WTC11 (cell line): ENCODE results near the gene WNT5B. TPM values are rescaled to one million over a fixed set of nuclear protein-coding genes. Genes with fewer than 3 reads are reported as not detected.

ENCODE experiments used
- ATAC-seq: fragments of 200-7000 bp; cut with Tn5 transposase; 2 replicates; pipeline ENCODE4 v1.10.0; 2021; ENCODE audit warnings: mild to moderate bottlenecking, moderate library complexity
- CTCF ChIA-PET: fragments of 300-600 bp; sonication (Branson Sonifier 250); formaldehyde crosslinking; loops from one replicate; lab custom pipeline; 2021; ENCODE audit warnings: antibody characterized with exemption; lab: Charles Lee
- POLR2A ChIA-PET: fragments of 350-600 bp; sonication (Branson Sonifier 250); formaldehyde crosslinking; loops from one replicate; lab custom pipeline; 2021; ENCODE audit warnings: antibody characterized with exemption; lab: Charles Lee
- DNase-seq: peaks from one replicate; pipeline ENCODE4 v3.0.0; 2021; ENCODE audit warnings: low spot score
- H3K27ac Mint-ChIP-seq: 2 replicates; pipeline ENCODE4 v1.8.0; 2021; ENCODE audit warnings: mixed read lengths
- H3K27me3 Mint-ChIP-seq: 2 replicates; pipeline ENCODE4 v1.8.0; 2021; ENCODE audit warnings: low read depth, mild to moderate bottlenecking, moderate library complexity, mixed read lengths
- H3K36me3 Mint-ChIP-seq: 2 replicates; pipeline ENCODE4 v1.8.0; 2021; ENCODE audit warnings: mixed read lengths
- H3K4me1 Mint-ChIP-seq: 2 replicates; pipeline ENCODE4 v1.8.0; 2022; ENCODE audit warnings: mixed read lengths
- H3K4me3 Mint-ChIP-seq: 2 replicates; pipeline ENCODE4 v1.8.0; 2021; ENCODE audit warnings: mild to moderate bottlenecking, moderate library complexity, mixed read lengths
- H3K9me3 Mint-ChIP-seq: 2 replicates; pipeline ENCODE4 v1.8.0; 2021; ENCODE audit warnings: mixed read lengths
- ATF6 ChIP-seq: sonication (generic); formaldehyde crosslinking; IDR thresholded peaks from 2 replicates; pipeline ENCODE4 v1.8.1; 2023; ENCODE audit warnings: mild to moderate bottlenecking, missing genetic modification reagents
- ELF4 ChIP-seq: sonication (generic); formaldehyde crosslinking; IDR thresholded peaks from 2 replicates; pipeline ENCODE4 v1.8.1; 2022; ENCODE audit warnings: low read depth, mild to moderate bottlenecking, moderate library complexity, missing genetic modification reagents
- EMX1 ChIP-seq: fragments of 250-450 bp; sonication (Bioruptor Pico); IDR thresholded peaks from 2 replicates; pipeline ENCODE4 v1.8.0; 2021; ENCODE audit warnings: mild to moderate bottlenecking
- FOXJ3 ChIP-seq: sonication (generic); formaldehyde crosslinking; IDR thresholded peaks from 2 replicates; pipeline ENCODE4 v1.9.0; 2021; ENCODE audit warnings: missing genetic modification reagents, mild to moderate bottlenecking, borderline replicate concordance
- IRF1 ChIP-seq: sonication (generic); formaldehyde crosslinking; IDR thresholded peaks from 2 replicates; pipeline ENCODE4 v1.8.0; 2023; ENCODE audit warnings: missing genetic modification reagents
- KAT7 ChIP-seq: sonication (generic); formaldehyde crosslinking; IDR thresholded peaks from 2 replicates; pipeline ENCODE4 v1.8.1; 2023; ENCODE audit warnings: missing genetic modification reagents, mild to moderate bottlenecking, borderline replicate concordance
- MXD4 ChIP-seq: fragments of 250-450 bp; sonication (Bioruptor Pico); IDR thresholded peaks from 2 replicates; pipeline ENCODE4 v1.8.0; 2021; ENCODE audit warnings: mild to moderate bottlenecking, moderate library complexity, borderline replicate concordance
- RELA ChIP-seq: sonication (generic); formaldehyde crosslinking; IDR thresholded peaks from 2 replicates; pipeline ENCODE4 v1.8.1; 2022; ENCODE audit warnings: missing genetic modification reagents, mild to moderate bottlenecking, borderline replicate concordance
- SOX15 ChIP-seq: fragments of 250-450 bp; sonication (Bioruptor Pico); IDR thresholded peaks from 2 replicates; pipeline ENCODE4 v1.9.0; 2021; ENCODE audit warnings: mild to moderate bottlenecking
- TEAD1 ChIP-seq: sonication (generic); formaldehyde crosslinking; IDR thresholded peaks from 2 replicates; pipeline ENCODE4 v1.8.0; 2022; ENCODE audit warnings: mild to moderate bottlenecking, missing genetic modification reagents
- TEAD4 ChIP-seq: sonication (generic); formaldehyde crosslinking; IDR thresholded peaks from 2 replicates; pipeline ENCODE4 v1.8.0; 2022; ENCODE audit warnings: mild to moderate bottlenecking, missing genetic modification reagents
- ZNF263 ChIP-seq: sonication (generic); formaldehyde crosslinking; IDR thresholded peaks from 2 replicates; pipeline ENCODE4 v1.8.1; 2022; ENCODE audit warnings: low read depth, mild to moderate bottlenecking, moderate library complexity, missing genetic modification reagents
- ZNF396 ChIP-seq: fragments of 250-450 bp; sonication (Bioruptor Pico); IDR thresholded peaks from 2 replicates; pipeline ENCODE4 v1.8.0; 2021; ENCODE audit warnings: mild to moderate bottlenecking, moderate library complexity, borderline replicate concordance
- ZNF416 ChIP-seq: fragments of 250-450 bp; sonication (Bioruptor Pico); IDR thresholded peaks from 2 replicates; pipeline ENCODE4 v1.9.0; 2021; ENCODE audit warnings: mild to moderate bottlenecking, inconsistent platforms
- ZNF423 ChIP-seq: fragments of 250-450 bp; sonication (Bioruptor Pico); IDR thresholded peaks from 2 replicates; pipeline ENCODE4 v2.1.2; 2022; ENCODE audit warnings: mild to moderate bottlenecking, moderate library complexity
- total RNA-seq: library from RNA; stranded (reverse); gene quantifications from 3 replicates; pipeline ENCODE4 v1.2.3, GENCODE V29; 2021
- TF ChIP-seq, protein P1 (sequence below): sonication (generic); formaldehyde crosslinking; IDR thresholded peaks from 2 replicates; pipeline ENCODE4 v1.8.1; 2022; ENCODE audit warnings: mild to moderate bottlenecking, missing genetic modification reagents, moderate library complexity, borderline replicate concordance
- TF ChIP-seq, protein P2 (sequence below): sonication (generic); formaldehyde crosslinking; IDR thresholded peaks from 2 replicates; pipeline ENCODE4 v1.8.1; 2023; ENCODE audit warnings: mild to moderate bottlenecking, missing genetic modification reagents, borderline replicate concordance
- TF ChIP-seq, protein P3 (sequence below): sonication (generic); formaldehyde crosslinking; IDR thresholded peaks from 2 replicates; pipeline ENCODE4 v1.8.0; 2022; ENCODE audit warnings: mild to moderate bottlenecking, missing genetic modification reagents
- TF ChIP-seq, protein P4 (sequence below): sonication (generic); formaldehyde crosslinking; IDR thresholded peaks from 2 replicates; pipeline ENCODE4 v1.8.1; 2022; ENCODE audit warnings: missing genetic modification reagents, borderline replicate concordance

The WNT5B gene
- total RNA-seq, 1 experiment from 2014 or later = 4.5 TPM

GRCh38 chr12:1638203-1638602 is 9.2 kb downstream of the WNT5B start:
- Mint-ChIP-seq H3K27ac (no peak overlapping the region), H3K9me3 (no peaks in the 10 kb centered on the region), H3K4me1 (peaks cover 16% of the 10 kb centered on the region), H3K36me3 (no peaks in the 10 kb centered on the region), H3K27me3 (peaks cover 13% of the 10 kb centered on the region), H3K4me3 (no peak overlapping the region)
- DNase-seq (no peak), ATAC-seq (no peak)
- ChIA-PET POLR2A (interaction anchor here (0.7 kb wide), 1 partner anchor 191 kb away, joined by 3 read pairs; no protein-coding TSS in a partner anchor), CTCF (interaction anchor here (1.4 to 3.4 kb wide), 3 partner anchors 8 to 302 kb away, joined by 4 to 12 read pairs (median 6); partner anchors contain the start of gene WNT5B)
- TF ChIP-seq MXD4 (CRISPR knock-in tag) = no peak
- no peak for TF ChIP-seq FOXJ3 (CRISPR knock-in tag)
- TF ChIP-seq ELF4 (CRISPR knock-in tag) = no peak
- no peak for TF ChIP-seq ZNF396 (CRISPR knock-in tag)
- TF ChIP-seq, protein P1, sequence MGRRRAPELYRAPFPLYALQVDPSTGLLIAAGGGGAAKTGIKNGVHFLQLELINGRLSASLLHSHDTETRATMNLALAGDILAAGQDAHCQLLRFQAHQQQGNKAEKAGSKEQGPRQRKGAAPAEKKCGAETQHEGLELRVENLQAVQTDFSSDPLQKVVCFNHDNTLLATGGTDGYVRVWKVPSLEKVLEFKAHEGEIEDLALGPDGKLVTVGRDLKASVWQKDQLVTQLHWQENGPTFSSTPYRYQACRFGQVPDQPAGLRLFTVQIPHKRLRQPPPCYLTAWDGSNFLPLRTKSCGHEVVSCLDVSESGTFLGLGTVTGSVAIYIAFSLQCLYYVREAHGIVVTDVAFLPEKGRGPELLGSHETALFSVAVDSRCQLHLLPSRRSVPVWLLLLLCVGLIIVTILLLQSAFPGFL (CRISPR knock-in tag) = no peak
- TF ChIP-seq RELA (CRISPR knock-in tag) = no peak
- TF ChIP-seq ZNF416 = no peak
- no peak for TF ChIP-seq ZNF263 (CRISPR knock-in tag)
- no peak for TF ChIP-seq SOX15 (CRISPR knock-in tag)
- TF ChIP-seq, protein P2, sequence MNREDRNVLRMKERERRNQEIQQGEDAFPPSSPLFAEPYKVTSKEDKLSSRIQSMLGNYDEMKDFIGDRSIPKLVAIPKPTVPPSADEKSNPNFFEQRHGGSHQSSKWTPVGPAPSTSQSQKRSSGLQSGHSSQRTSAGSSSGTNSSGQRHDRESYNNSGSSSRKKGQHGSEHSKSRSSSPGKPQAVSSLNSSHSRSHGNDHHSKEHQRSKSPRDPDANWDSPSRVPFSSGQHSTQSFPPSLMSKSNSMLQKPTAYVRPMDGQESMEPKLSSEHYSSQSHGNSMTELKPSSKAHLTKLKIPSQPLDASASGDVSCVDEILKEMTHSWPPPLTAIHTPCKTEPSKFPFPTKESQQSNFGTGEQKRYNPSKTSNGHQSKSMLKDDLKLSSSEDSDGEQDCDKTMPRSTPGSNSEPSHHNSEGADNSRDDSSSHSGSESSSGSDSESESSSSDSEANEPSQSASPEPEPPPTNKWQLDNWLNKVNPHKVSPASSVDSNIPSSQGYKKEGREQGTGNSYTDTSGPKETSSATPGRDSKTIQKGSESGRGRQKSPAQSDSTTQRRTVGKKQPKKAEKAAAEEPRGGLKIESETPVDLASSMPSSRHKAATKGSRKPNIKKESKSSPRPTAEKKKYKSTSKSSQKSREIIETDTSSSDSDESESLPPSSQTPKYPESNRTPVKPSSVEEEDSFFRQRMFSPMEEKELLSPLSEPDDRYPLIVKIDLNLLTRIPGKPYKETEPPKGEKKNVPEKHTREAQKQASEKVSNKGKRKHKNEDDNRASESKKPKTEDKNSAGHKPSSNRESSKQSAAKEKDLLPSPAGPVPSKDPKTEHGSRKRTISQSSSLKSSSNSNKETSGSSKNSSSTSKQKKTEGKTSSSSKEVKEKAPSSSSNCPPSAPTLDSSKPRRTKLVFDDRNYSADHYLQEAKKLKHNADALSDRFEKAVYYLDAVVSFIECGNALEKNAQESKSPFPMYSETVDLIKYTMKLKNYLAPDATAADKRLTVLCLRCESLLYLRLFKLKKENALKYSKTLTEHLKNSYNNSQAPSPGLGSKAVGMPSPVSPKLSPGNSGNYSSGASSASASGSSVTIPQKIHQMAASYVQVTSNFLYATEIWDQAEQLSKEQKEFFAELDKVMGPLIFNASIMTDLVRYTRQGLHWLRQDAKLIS = no peak
- TF ChIP-seq ZNF423 (CRISPR knock-in tag) = no peak
- no peak for TF ChIP-seq TEAD4 (CRISPR knock-in tag)
- TF ChIP-seq ATF6 (CRISPR knock-in tag) = no peak
- no peak for TF ChIP-seq KAT7
- TF ChIP-seq, protein P3, sequence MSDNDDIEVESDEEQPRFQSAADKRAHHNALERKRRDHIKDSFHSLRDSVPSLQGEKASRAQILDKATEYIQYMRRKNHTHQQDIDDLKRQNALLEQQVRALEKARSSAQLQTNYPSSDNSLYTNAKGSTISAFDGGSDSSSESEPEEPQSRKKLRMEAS (CRISPR knock-in tag) = no peak

DNA sequence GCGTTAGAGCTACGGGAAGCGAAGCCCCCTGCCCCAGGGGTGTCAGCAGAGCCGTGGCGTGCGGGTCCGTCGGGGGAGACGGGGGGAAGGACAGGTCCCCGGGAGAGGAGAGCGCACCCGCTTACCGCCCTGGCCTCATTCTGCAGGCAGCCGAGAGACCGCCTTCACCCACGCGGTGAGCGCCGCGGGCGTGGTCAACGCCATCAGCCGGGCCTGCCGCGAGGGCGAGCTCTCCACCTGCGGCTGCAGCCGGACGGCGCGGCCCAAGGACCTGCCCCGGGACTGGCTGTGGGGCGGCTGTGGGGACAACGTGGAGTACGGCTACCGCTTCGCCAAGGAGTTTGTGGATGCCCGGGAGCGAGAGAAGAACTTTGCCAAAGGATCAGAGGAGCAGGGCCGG is 10.5 kb downstream of the WNT5B start:
- Mint-ChIP-seq H3K27ac (no peak overlapping the region), H3K36me3 (no peaks in the 10 kb centered on the region), H3K9me3 (no peaks in the 10 kb centered on the region), H3K27me3 (peaks cover 3% of the 10 kb centered on the region), H3K4me1 (peaks cover 6% of the 10 kb centered on the region), H3K4me3 (no peak overlapping the region)
- no peak for ATAC-seq
- TF ChIP-seq, protein P4, sequence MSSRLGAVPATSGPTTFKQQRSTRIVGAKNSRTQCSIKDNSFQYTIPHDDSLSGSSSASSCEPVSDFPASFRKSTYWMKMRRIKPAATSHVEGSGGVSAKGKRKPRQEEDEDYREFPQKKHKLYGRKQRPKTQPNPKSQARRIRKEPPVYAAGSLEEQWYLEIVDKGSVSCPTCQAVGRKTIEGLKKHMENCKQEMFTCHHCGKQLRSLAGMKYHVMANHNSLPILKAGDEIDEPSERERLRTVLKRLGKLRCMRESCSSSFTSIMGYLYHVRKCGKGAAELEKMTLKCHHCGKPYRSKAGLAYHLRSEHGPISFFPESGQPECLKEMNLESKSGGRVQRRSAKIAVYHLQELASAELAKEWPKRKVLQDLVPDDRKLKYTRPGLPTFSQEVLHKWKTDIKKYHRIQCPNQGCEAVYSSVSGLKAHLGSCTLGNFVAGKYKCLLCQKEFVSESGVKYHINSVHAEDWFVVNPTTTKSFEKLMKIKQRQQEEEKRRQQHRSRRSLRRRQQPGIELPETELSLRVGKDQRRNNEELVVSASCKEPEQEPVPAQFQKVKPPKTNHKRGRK = no peak
- no peak for TF ChIP-seq IRF1 (CRISPR knock-in tag)
- no peak for TF ChIP-seq TEAD1 (CRISPR knock-in tag)
- no peak for TF ChIP-seq EMX1 (CRISPR knock-in tag)
- ChIA-PET POLR2A (no interaction called here), CTCF (interaction anchor here (0.7 to 3.4 kb wide), 2 partner anchors 14 to 151 kb away, joined by 3 to 12 read pairs; no protein-coding TSS in a partner anchor)
- no peak for DNase-seq
